ENCODE data around the gene KLF12. TPM values are rescaled to one million over a fixed set of nuclear protein-coding genes. Genes with fewer than 3 reads are reported as not detected.

KLF12 gene
- total RNA-seq, 1 donor from 2014 or later = 10.1 TPM

DNA sequence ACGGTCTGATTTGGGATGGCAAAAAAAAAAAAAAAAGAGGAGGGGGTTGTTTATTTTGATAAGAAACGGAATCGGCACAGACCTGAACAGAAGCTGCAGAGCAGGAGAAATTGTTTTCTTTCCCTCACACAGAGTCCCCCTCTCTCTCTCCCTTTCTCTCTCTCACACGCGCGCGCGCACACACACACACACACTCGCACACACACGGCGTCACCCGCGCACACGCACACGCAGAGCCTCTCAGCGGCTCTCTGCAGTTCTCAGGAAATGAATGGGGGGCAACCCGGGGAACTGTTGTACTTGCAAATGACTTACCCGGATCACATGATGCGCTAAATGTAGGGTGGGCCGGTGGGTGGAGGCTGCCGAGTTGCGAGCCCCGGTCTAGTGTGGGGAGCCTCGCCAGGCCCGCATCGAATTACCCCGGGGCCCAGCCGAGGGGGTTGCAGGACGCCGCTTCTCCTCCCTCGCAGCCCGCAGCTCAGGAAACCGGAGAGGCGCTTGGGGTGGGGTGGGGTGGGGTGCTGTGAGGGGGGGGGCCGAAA is 475 bp downstream of the KLF12 start:
- Histone ChIP-seq H3F3A (ENCODE audit: low read depth) (peaks cover 43% of the 10 kb centered on the region), H3K36me3 (no peaks in the 10 kb centered on the region), H3K9ac (no peak overlapping the region), H3K9me3 (ENCODE audit: low read depth) (no peaks in the 10 kb centered on the region), H3K27me3 (peaks cover 16% of the 10 kb centered on the region), H3K27ac (peak overlapping the region; percentile 86), H3K4me2 (peak overlapping the region; percentile 96), H4K20me1 (ENCODE audit: low read depth) (peaks cover 24% of the 10 kb centered on the region), H3K4me3 (peak overlapping the region; percentile 98), H2AFZ (replicated peaks) (peak overlapping the region; percentile 46), H3K79me2 (ENCODE audit: low read depth) (peaks cover 50% of the 10 kb centered on the region), H3K4me1 (peaks cover 8% of the 10 kb centered on the region)
- DNase-seq (ENCODE audit: low spot score) = peak; percentile 89
- H3K4me3 Mint-ChIP-seq = peak overlapping the region; percentile 100
- peaks cover 8% of the 10 kb centered on the region for H3K27me3 Mint-ChIP-seq (ENCODE audit: insufficient read depth, low read depth)
- H3K27ac Mint-ChIP-seq = peak overlapping the region; percentile 100
- H3K4me1 Mint-ChIP-seq = peaks cover 18% of the 10 kb centered on the region
- H3K36me3 Mint-ChIP-seq = no peaks in the 10 kb centered on the region
- no peak for TF ChIP-seq EZH2 (IDR thresholded peaks at IDR 0.05)
- TF ChIP-seq, protein P1, sequence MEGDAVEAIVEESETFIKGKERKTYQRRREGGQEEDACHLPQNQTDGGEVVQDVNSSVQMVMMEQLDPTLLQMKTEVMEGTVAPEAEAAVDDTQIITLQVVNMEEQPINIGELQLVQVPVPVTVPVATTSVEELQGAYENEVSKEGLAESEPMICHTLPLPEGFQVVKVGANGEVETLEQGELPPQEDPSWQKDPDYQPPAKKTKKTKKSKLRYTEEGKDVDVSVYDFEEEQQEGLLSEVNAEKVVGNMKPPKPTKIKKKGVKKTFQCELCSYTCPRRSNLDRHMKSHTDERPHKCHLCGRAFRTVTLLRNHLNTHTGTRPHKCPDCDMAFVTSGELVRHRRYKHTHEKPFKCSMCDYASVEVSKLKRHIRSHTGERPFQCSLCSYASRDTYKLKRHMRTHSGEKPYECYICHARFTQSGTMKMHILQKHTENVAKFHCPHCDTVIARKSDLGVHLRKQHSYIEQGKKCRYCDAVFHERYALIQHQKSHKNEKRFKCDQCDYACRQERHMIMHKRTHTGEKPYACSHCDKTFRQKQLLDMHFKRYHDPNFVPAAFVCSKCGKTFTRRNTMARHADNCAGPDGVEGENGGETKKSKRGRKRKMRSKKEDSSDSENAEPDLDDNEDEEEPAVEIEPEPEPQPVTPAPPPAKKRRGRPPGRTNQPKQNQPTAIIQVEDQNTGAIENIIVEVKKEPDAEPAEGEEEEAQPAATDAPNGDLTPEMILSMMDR (IDR thresholded peaks at IDR 0.05) = no peak
- TF ChIP-seq EZH2phosphoT487 (IDR thresholded peaks at IDR 0.05) = no peak
- peaks cover 5% of the 10 kb centered on the region for H3K9me3 Mint-ChIP-seq

DNA sequence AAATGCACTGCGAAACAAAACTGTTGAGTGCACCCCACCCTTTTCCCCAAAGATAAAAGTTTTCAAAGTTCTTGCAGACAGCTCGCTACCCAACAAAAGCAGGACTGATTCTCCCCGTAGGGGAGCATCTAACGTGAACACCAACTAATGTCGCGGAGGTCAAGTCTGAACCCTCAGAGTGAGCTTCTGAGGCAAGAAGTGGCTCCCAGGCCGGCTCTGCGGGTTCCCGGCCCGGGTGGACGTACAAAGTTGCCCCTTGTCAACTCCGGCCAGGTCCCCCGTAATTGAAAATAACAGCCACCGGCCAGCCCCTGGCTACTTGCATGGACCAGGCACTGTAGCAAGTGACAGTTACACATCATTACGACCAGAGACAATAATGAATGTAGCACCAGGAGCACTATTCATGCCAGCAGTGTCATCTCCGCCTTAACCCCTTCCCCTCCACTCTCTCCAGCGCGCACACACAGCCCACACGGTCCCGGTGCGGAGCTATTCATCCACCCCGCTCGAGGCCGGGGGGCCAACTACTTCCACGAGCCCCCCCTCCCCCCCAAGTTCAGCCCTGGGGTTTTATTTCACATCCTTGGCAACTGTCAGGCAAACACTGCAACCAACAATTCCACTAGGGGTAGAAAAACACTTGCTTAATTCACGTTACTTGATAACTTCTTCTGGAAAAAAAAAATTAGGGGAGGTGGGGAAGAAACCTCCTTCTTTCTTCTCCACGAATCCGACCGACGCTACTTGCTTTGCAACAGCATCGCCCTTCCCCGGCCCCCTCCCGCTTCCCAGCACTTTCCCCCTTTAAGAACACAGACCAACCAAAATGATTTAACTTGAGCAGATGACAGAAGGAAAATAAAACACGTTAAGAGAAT is 1.2 kb downstream of the KLF12 start:
- Histone ChIP-seq H3K9me3 (ENCODE audit: low read depth) (no peaks in the 10 kb centered on the region), H3K9ac (no peak overlapping the region), H3K79me2 (ENCODE audit: low read depth) (peaks cover 57% of the 10 kb centered on the region), H3F3A (ENCODE audit: low read depth) (peaks cover 43% of the 10 kb centered on the region), H2AFZ (replicated peaks) (peak overlapping the region; percentile 46), H3K27ac (no peak overlapping the region), H4K20me1 (ENCODE audit: low read depth) (peaks cover 24% of the 10 kb centered on the region), H3K4me3 (peak overlapping the region; percentile 98), H3K4me2 (peak overlapping the region; percentile 96), H3K27me3 (peaks cover 16% of the 10 kb centered on the region), H3K4me1 (peaks cover 8% of the 10 kb centered on the region), H3K36me3 (no peaks in the 10 kb centered on the region)
- Mint-ChIP-seq H3K27me3 (ENCODE audit: insufficient read depth, low read depth) (peaks cover 8% of the 10 kb centered on the region), H3K27ac (peak overlapping the region; percentile 100), H3K4me3 (peak overlapping the region; percentile 100), H3K36me3 (peaks cover 5% of the 10 kb centered on the region), H3K4me1 (peaks cover 26% of the 10 kb centered on the region), H3K9me3 (peaks cover 5% of the 10 kb centered on the region)
- DNase-seq (ENCODE audit: low spot score) = peak; percentile 57
- TF ChIP-seq EZH2phosphoT487 (IDR thresholded peaks at IDR 0.05) (no peak), EZH2 (IDR thresholded peaks at IDR 0.05) (peak; percentile 15)
- TF ChIP-seq, protein P1 (IDR thresholded peaks at IDR 0.05) = no peak

DNA sequence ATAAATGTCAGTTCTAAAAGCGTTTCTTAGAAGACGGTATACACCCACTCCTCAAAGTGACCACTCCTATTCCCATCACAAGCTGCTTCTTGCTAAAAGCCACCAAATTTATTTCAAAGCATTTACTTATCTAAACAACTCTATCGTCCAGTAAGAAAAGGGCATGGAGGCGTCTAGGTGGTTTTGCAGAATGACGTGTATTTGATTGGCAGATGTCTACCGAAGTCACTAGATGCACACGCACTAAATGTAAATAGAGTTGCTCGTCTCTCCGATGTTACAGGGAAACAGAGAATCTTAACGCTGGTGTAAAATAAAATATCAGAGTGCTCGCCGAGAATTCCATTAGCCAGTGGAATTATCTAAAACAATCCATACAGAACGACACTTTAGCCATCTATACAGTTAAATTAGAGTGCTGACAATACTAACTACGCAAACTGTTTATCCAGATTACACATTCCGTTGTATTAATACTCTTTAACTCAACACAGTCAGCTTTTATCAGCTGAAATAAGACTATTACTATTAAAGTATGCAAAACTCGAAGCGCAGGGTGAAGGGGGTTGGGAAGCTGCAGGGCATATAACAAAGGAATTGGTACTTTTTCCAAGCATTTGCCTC is 1.9 kb downstream of the KLF12 start:
- peaks cover 65% of the 10 kb centered on the region for H3K79me2 ChIP-seq (ENCODE audit: low read depth)
- Mint-ChIP-seq H3K27me3 (ENCODE audit: insufficient read depth, low read depth) (peaks cover 8% of the 10 kb centered on the region), H3K9me3 (peaks cover 5% of the 10 kb centered on the region), H3K4me3 (peak overlapping the region; percentile 100), H3K27ac (peak overlapping the region; percentile 100), H3K4me1 (peaks cover 26% of the 10 kb centered on the region), H3K36me3 (peaks cover 5% of the 10 kb centered on the region)
- DNase-seq (ENCODE audit: low spot score) = peak; percentile 3
- H2AFZ ChIP-seq (replicated peaks) = no peak overlapping the region
- H3K27ac ChIP-seq = no peak overlapping the region
- peaks cover 15% of the 10 kb centered on the region for H3K27me3 ChIP-seq
- peaks cover 24% of the 10 kb centered on the region for H4K20me1 ChIP-seq (ENCODE audit: low read depth)
- peak overlapping the region; percentile 98 for H3K4me3 ChIP-seq
- no peaks in the 10 kb centered on the region for H3K36me3 ChIP-seq
- no peak overlapping the region for H3K9ac ChIP-seq
- H3K4me1 ChIP-seq = peaks cover 8% of the 10 kb centered on the region
- H3F3A ChIP-seq (ENCODE audit: low read depth) = peaks cover 43% of the 10 kb centered on the region
- H3K9me3 ChIP-seq (ENCODE audit: low read depth) = no peaks in the 10 kb centered on the region
- TF ChIP-seq EZH2 (IDR thresholded peaks at IDR 0.05) (no peak), EZH2phosphoT487 (IDR thresholded peaks at IDR 0.05) (no peak)
- TF ChIP-seq, protein P1 (IDR thresholded peaks at IDR 0.05) = no peak
- H3K4me2 ChIP-seq = peak overlapping the region; percentile 96
